Posterior cingulate gyrus (tissue), 11 donors: ENCODE results near the gene SEMA3B.
A peak's percentile ranks its signal among the peaks of the same experiment; 100 is the strongest.
"Not testable (repeated sequence)": the region's sequence is repeated elsewhere in the genome, so short reads cannot be mapped to it uniquely, and the experiment has no call there.

Experiments
- DNase-seq, 10 donors: peaks; one replicate each; pipeline versions ENCODE4 v3.0.0 to v3.0.0-alpha.2; 2020 to 2021; ENCODE audit warnings: mixed read lengths in 3 of 10
- intact Hi-C: fragments of 100-400 bp; cut with DNase I; formaldehyde crosslinking; loops from one replicate; pipeline ENCODE4 v1.15.1; 2023

The SEMA3B gene

GRCh38 chr3:50300681-50301254 is 31.8 kb downstream of the SEMA3B start:
- intact Hi-C loops = loop anchor here (2.0 kb wide), 1 partner anchor 20 kb away; no protein-coding TSS in a partner anchor
- no peak for DNase-seq

- intact Hi-C loops = no loop called here
- no peak for DNase-seq
These were observed 33.4 kb downstream of the SEMA3B start for GRCh38 chr3:50302095-50303012.

- intact Hi-C loops = no loop called here
- DNase-seq = no peak
These were observed 34.3 kb downstream of the SEMA3B start, which contains the start of gene HYAL1 for GRCh38 chr3:50303013-50303815. TSS of gene HYAL1 (minus strand) at chr3:50303574. CDS start at chr3:50302956, 618 bp downstream.

GRCh38 chr3:50304601-50305000 is 35.7 kb downstream of the SEMA3B start:
- no peak for DNase-seq
- intact Hi-C loops = no loop called here

- DNase-seq = not testable (repeated sequence)
These were observed 43.1 kb downstream of the SEMA3B start for GRCh38 chr3:50312041-50312440.

GRCh38 chr3:50314342-50314741 is 45.4 kb downstream of the SEMA3B start:
- intact Hi-C loops = no loop called here
- DNase-seq = no peak

More at GRCh38 chr3:50312041-50312440, 43.1 kb downstream of the SEMA3B start:
- intact Hi-C loops = not testable (repeated sequence)

GRCh38 chr3:50314816-50315215 is 45.9 kb downstream of the SEMA3B start:
- intact Hi-C loops = no loop called here
- no peak for DNase-seq

GRCh38 chr3:50316657-50317242 is 47.8 kb downstream of the SEMA3B start:
- intact Hi-C loops = no loop called here
- DNase-seq = peak in 1 of 10 donors; percentile 77

- intact Hi-C loops = no loop called here
- peak in 1 of 10 donors; percentile 79 for DNase-seq
These were observed 48.4 kb downstream of the SEMA3B start for GRCh38 chr3:50317300-50317699.

- peak in 1 of 10 donors; percentile 74 for DNase-seq
- intact Hi-C loops = no loop called here
These were observed 49.2 kb downstream of the SEMA3B start for GRCh38 chr3:50318163-50318562.

GRCh38 chr3:50318615-50319014 is 49.7 kb downstream of the SEMA3B start:
- DNase-seq = peak in 1 of 10 donors; percentile 67
- intact Hi-C loops = no loop called here

GRCh38 chr3:50319181-50319893 is 50.4 kb downstream of the SEMA3B start:
- intact Hi-C loops = no loop called here

GRCh38 chr3:50319894-50320625 is 51.1 kb downstream of the SEMA3B start:
- intact Hi-C loops = loop anchor here (2.0 to 10.0 kb wide), 3 partner anchors 19 to 93 kb away; partner anchors contain the start of gene LSMEM2
- DNase-seq = no peak

More at GRCh38 chr3:50319181-50319893, 50.4 kb downstream of the SEMA3B start:
- DNase-seq = no peak

- intact Hi-C loops = loop anchor here (2.0 to 10.0 kb wide), 3 partner anchors 20 to 94 kb away; partner anchors contain the start of gene LSMEM2
- peak; percentile 70 to 97 (median 78) for DNase-seq
These were observed 51.9 kb downstream of the SEMA3B start for GRCh38 chr3:50320853-50321335.

GRCh38 chr3:50321336-50322114 is 52.6 kb downstream of the SEMA3B start:
- peak; percentile 84 to 99 (median 90) for DNase-seq
- intact Hi-C loops = loop anchor here (2.0 to 10.0 kb wide), 3 partner anchors 21 to 95 kb away; partner anchors contain the start of gene LSMEM2

GRCh38 chr3:50322115-50322385 is 53.1 kb downstream of the SEMA3B start:
- DNase-seq = no peak
- intact Hi-C loops = loop anchor here (10.0 kb wide), 1 partner anchor 47 kb away; the partner anchor contains the start of gene LSMEM2

- no peak for DNase-seq
- intact Hi-C loops = loop anchor here (10.0 kb wide), 1 partner anchor 48 kb away; the partner anchor contains the start of gene LSMEM2
These were observed 53.6 kb downstream of the SEMA3B start, which contains the start of gene HYAL2 for GRCh38 chr3:50322386-50323091. TSS of gene HYAL2 (minus strand) at chr3:50322745. CDS start at chr3:50320489, 2,256 bp downstream.
